DMS79 (cell line): ENCODE measurements around the gene CHCHD6.

Experiments
- DNase-seq: peaks from one replicate; lab custom pipeline; 2025; lab: John Stamatoyannopoulos, UW

The CHCHD6 gene

DNA sequence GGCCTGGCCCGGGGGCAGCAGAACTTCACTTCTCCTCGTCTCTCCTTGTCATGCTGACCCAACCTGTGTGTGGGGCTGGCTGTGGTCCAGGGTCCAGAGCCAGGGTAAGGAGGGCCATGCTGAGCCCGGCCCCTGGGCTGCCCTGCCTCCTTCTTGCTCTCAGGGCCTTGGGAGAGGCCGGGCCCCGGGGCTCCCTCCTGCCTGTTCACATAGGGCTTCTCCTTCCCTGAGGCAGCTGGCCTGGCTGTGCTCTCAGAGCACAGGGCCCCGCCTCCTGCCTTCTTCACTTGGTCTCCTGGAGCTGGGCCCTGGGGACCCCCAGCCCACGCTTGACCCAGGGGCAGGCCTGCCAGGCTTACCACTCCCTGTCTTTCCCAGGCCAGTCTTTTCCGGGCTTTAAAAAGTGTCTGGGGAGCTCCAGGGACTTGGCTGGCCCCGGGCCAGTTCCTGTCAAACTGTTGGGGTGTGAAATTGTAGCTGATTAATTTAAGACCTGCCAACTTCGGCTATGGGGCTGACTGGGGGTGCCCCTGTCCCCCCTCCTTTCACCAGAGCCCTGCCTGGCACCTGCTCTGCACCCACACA is 290.7 kb downstream of the CHCHD6 start:
- no peak for DNase-seq

- no peak for DNase-seq
Measured at GRCh38 chr3:126995254-126995780, 291.3 kb downstream of the CHCHD6 start.

DNA sequence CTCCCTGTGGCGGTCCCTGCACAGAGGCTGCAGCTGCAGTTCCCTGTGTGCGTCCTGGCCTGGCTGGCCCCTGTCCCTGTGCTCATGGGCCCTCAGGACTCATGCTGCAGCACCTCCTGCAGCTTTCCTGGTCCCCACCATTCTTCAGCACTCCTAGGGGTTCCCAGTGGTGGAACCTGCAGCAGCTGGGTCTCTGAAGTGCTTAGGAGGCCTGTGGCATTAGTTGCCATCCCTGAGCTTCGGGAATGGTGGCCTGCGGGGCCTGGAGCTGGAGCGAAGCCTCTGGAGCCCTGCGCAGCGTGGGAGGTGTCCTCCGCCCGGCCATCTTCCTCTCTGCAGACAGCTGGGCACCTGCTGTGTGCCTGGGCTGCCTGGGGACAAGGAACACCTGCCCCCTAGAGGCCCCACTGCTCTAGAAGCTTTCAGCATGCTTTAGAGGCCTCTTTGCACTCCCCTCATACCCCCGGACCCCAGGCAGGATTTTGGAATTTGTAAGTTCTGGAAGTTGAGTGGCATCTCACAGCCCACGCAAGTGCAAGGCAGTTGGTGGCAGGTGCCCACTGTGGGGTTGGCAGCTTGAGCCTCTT is 292.0 kb downstream of the CHCHD6 start:
- no peak for DNase-seq

GRCh38 chr3:126996905-126997304 is 292.9 kb downstream of the CHCHD6 start:
- no peak for DNase-seq

DNA sequence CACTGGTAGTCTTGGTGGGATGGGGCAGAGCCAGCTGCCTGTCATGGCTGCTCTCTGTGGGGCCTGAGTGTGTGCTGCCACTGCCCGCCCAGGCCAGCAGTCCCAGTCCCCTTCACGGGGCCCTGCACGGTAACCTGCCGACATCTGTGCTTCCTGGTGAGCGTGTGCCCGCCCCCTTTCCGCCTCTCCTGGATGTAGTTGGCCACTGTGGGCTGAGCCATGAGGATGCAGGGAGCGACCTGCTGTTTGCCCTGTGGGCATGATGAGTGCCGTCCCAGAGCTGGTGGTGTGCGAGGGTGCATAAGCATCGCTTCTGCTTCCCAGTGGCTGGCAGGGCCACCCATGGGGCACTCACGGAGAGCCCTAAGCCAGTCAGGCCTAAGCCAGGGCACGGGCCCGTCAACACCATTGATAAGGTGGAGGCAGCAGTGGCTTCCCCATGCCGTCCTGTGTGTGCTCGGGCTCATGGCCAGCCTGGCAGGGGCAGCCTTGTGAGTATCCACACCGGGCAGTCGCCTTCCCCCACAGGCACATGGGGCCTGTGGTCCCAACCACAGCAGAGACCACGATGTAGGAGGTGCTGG is 293.5 kb downstream of the CHCHD6 start:
- DNase-seq: no peak

DNA sequence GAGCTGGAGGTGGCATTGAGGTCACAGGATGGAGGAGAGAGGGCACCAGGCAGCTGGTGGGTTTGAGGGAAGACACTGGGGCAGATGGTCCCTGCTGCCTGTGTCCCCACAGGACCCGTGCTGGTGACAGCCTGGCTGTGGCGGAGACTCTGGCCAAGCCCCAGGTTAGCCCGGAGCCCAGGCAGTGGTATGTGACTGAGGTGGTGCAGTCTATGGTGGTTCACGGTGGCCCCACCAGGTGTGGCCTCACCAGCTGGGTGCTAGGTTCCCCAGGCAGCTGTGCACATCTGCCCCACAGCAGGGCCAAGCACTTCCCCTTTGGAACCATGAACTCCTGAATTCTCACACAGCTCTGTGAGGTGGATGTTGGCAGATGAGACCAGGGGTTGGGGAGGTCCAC is 294.3 kb downstream of the CHCHD6 start:
- no peak for DNase-seq

DNA sequence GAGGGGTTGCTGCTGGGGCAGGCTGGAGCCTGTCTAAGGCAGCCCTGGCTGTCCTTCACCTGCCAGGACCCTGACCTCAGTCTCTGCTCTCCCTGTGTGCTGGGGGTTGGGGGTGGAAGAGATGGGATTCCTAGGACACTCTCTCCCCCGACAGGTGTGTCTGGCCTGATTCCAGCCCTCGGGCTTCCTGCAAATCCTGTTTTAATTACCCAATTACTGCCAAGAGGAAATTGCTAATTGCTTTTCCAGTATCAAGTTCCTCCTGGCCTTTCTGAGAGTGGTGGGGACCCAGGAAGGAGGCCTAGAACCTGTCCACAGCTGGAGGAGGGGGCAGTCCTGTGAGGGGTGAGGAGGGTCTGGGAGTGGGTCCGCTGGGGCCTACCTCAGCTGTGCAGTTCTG is 294.7 kb downstream of the CHCHD6 start:
- DNase-seq: no peak

DNA sequence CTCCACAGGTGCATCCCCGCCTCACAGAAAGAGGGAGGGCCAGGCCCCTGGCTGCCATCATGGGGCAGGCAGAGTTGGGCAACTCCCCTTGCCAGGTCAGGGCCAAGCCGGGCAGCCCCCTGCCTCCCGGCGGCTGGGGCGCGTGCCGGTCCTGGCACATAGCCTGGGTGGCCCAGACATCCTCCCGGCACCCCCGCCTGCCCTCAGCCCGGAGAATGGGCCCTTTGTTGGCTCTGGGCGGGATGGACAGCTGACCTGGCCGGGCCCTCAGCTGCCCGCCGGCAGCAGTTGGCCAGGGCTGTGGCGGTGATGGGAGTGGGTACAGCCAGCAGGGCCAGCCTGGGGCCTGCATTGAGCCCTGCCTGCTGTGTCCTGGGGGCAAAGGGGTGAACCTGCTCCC is 295.3 kb downstream of the CHCHD6 start:
- no peak for DNase-seq

GRCh38 chr3:127000119-127000518 is 296.1 kb downstream of the CHCHD6 start:
- DNase-seq: no peak

- DNase-seq: no peak
Measured at GRCh38 chr3:127000761-127001160, 296.7 kb downstream of the CHCHD6 start.

DNA sequence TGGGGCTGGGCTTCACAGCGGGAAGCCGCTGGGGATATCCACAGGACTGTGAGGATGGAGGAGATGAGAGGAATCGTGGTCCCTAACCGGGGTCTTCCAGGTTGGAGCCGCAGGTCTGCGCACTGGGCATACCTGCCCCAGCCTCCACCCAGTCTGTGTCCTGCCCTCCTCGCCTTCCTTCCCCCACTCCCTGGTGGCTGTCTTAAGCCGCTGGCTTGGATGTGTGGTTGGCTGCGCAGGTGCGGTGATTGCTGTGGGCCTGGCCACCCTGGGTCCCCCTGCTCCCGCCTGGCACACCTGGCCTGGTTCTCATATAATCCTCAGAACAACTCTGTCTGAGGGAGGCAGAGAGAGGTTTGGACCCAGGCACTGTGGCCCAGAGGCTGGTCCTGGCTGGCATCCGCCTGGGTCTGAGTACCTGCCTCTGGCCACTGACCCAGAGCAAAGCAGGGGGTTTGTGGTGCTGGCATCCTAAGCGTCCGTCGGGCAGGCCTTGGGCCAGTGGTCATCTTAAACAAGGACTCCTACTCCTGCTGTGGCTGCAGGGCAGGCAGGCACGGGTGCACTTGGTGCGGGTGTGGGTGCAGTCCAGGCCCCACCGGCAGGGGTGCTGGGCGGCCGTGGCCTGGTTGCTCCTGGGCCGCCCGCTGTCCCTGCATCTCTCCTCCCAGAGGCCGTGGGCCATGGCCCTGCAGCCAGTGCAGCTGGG is 297.6 kb downstream of the CHCHD6 start:
- DNase-seq: no peak

DNA sequence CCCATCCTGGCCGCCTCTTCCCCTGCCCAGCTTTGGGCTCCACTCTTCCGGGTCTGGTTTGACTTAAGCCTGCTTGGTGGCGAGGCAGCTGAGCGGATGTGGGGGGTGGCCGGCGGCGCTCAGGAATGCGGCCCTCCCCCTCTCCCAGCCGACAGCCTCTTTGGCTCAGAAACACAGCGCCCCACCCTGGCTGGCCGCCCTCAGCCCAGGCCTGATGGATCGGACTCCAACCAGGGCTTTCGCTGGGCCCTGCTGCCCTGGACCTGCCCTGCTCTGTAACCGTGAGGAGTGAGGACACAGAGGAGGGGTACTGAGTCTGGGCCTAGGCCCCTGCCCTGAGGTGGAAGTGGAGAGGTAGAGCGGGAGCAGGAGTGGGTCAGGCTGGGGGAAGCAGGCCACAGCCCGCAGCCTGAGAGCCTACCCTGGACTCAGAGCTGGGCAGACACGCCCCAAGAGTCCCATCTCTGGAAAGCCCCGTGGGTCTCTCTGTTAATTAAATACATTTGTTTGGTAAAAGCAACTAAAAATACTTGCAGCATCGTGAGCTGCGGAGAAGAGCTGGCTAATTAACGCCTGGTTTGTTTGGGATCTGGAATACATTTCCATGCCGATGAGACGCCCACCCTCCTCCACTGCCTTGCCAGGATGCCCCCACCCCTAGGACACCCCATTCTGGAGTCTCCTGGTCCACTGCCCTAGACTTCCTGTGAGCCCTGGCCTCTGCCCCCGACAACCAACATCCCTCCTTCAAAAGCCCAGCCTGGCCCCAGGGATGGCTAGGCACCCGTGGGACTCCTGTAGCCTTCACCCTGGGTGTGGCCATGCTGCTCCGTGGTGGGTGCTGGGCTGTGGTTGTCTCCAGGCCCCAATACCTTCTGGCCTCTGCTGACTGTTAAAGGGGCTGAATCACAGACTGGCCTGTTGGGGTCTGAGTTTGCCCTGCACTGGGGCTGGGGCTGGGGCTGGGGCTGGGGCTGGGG is 298.4 kb downstream of the CHCHD6 start:
- no peak for DNase-seq

DNA sequence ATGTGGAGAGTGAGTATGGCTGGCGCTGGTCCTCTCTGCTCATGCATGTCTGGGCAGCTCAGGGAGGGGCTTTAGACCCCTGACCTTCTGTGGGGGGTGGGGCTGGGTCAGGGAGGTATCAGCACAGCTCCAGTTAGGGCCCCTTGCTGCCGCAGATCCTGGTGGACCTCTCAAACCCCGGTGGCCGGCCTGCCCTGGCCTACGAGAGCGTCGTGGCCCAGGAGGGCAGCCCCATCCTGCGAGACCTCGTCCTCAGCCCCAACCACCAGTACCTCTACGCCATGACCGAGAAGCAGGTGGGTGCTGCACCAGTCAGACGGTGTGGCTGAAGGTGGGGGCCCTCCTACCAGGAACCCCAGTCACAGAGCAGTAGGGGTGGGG is 299.1 kb downstream of the CHCHD6 start:
- DNase-seq: no peak

DNA sequence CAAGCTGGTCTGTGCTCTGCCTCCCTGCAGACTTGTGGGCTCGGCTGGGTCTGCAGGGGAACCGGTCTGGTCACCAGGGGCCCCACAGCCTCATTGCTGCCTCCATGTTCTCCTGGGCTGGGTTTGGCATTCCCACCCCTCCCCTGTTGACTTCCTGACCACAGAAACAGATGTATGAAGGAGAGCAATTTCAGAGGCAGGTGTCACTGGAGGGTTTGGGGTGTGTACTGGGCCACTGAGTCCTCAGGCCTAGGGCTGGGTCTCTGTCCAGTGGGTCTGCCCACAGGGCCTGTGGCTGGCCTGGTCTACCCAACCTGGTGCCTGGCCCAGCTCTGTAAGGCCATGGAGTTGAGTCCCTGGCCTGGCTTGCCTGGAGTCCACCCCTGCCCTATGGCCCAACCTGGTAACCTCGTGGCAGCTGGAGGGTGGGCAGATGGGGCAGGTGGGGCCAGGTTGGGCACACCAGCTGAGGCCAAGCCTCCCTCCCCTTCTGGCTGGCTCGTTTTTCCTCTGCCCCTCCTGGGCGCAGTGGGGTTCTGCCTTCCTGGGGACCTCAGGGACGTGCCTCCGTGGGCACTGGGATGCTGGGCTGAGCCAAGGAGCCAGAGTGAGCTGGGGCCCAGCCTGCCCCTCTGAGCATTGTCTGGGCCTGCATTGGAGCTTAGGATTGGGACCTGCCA is 299.7 kb downstream of the CHCHD6 start:
- no peak for DNase-seq

- no peak for DNase-seq
Measured at GRCh38 chr3:127004641-127005397, 300.8 kb downstream of the CHCHD6 start.

GRCh38 chr3:127005864-127006500 is 301.9 kb downstream of the CHCHD6 start:
- DNase-seq: no peak

DNA sequence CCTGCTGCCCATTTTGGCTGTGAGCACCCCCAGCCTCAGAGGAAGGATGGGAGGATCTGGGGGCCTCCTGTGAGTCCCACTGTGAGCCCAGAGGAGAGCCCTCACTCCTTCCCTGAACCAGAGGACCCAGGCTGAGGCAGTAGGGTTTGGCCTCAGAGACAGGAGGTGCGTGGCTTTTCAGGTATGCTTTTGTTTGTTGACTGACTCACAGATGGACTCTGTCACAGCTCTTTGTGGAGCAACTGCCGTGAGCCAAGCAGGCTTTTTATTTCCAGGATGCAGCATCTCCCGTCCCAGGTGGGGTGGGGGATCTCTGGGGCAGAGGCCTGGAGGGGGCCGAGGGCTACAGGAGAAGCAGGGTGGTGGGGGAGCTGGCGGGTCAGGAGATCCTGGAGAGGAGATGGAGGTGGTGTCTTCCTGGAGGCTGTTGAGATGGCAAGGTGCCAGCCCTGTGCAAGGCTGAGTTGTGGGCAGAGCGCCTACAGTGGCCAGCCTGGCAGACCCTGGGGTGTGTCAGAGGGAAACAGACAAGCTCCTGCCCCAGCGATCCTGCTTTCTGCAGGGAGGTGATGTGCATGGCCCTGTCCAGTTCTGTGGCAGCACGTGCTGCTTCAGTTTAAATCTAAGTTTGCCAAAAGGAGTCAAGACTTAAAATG is 302.9 kb downstream of the CHCHD6 start:
- DNase-seq: no peak

- no peak for DNase-seq
Measured at GRCh38 chr3:127008236-127008635, 304.2 kb downstream of the CHCHD6 start.

- no peak for DNase-seq
Measured at GRCh38 chr3:127009531-127009930, 305.5 kb downstream of the CHCHD6 start.
